HG03432 (cell line): Measurements from ENCODE around the gene BBX.
"Not testable (repeated sequence)": the region's sequence is repeated elsewhere in the genome, so short reads cannot be mapped to it uniquely, and the experiment has no call there.

Experiments used
- ATAC-seq: cut with Tn5 transposase; IDR thresholded peaks from one replicate; pipeline ENCODE4 v1.9.1; 2021; ENCODE audit warnings: mild to moderate bottlenecking, moderate library complexity; ENCODE audit not compliant: unreplicated experiment

Gene BBX

DNA sequence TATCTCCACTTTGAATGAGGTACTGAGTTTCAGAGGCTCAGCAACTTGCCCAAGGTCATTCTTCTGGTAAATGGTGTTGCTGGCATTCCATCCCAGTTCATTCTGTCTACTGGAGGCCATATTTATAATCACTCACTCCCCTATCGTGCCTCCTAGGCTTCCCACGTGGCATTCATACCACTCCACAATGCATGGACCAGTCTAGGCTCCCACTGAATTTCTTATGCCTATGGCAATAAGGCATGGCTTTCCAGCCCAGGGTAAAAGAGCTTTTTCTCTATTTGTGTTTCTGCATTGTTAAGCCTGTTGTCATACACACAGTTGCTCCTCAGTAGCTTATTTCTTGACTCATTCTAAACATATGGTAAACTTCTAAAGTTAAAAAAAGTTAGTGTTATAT lies 19.9 kb downstream of the BBX start:
- ATAC-seq, result no peak

GRCh38 chr3:107543666-107544065 lies 20.9 kb downstream of the BBX start:
- no peak for ATAC-seq

- no peak for ATAC-seq
Observed at GRCh38 chr3:107545680-107546120, 22.9 kb downstream of the BBX start.

DNA sequence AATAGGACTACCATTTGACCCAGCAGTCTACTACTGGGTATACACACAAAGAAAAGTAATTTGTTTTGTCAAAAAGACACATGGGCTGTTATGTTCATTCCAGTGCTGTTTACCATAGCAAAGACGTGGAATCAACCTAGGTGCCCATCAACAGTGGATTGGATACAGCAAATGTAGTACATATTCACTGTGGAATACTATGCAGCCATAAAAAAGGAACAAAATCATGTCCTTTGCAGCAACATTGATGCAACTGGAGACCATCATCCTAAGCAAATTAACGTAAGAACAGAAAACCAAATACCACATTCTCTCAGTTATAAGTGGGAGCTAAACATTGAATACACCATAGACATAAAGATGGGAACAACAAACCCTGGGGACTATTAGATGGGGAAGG lies 25.8 kb downstream of the BBX start:
- no peak for ATAC-seq

DNA sequence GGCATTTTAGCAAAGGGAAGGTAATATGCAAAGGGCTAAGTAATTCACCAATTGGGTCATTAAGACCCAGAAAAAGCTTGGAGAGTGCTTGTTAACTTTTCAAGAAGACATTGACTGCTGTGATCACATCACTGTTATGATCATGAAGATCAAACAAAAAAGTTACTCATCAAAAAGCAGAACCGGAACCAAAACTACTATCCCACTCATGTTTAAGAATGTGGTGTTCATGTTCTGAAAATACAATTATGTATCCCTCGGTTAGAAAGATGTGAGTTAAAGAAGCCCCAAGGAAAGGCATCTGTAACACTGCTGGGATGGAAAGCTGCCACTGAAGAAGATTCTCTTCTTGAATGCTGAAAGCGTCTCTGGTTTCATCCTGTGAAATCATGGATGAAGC lies 32.6 kb downstream of the BBX start:
- no peak for ATAC-seq

- ATAC-seq, result no peak
Observed at GRCh38 chr3:107557743-107558142, 35.0 kb downstream of the BBX start.

GRCh38 chr3:107560166-107560565 lies 37.4 kb downstream of the BBX start:
- ATAC-seq, result no peak

GRCh38 chr3:107561980-107562379 lies 39.2 kb downstream of the BBX start:
- ATAC-seq, result no peak

GRCh38 chr3:107562969-107563529 lies 40.3 kb downstream of the BBX start:
- no peak for ATAC-seq

- ATAC-seq, result not testable (repeated sequence)
Observed at GRCh38 chr3:107565244-107565643, 42.5 kb downstream of the BBX start.

DNA sequence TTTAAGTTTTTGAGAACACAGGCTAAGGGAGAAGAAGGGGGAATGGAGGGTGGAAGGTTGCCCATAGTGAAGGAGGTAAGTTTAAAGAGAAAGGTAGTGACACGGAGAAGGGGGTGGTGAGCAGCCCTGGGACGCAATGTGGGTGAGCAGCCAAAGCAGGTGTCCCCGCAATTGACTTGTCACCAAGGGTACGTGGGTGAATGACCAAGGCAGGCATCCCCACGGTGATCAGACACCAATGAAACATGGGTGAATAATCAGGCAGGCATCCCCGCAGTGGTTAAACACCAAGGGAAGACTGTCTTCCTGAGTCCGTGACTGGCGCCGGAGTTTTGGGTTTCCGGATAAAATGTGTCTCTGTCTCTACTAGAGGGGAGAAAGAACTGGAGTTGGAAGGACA lies 48.3 kb downstream of the BBX start:
- not testable (repeated sequence) for ATAC-seq

DNA sequence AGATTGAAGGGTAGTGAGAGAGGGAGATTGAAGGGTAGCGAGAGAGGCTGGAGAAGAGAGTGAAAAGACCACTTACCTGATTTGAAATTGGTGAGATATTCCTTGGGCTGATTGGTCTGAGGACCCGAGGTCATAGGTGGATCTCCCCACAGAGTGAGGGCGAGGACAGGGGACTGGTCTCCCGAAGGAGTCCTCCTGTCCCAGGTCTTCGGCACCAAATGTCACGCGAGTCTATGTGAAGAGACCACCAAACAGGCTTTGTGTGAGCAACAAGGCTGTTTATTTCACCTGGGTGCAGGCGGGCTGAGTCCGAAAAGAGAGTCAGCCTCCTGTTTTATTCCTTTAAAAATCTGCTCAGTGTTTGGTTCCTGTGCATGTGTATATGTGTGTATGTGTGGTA lies 48.7 kb downstream of the BBX start:
- ATAC-seq, result not testable (repeated sequence)

DNA sequence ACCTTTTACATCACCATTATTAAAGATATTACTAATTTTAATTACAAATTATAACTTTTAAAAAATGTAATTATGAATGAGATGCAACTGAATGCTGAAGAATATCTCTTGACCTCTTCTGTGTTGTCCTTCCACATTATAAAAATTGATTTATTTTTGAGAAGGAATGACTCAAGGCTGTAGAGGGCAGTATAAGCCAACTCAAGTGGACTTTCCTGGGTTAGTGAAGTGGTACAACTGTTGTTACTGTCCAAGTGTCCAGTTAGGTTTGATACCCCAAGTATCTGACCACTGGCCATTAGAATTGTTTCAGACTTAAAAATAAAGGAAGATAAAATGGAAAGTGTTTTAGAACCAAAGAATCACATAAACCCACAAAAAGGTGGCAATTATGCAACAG lies 51.9 kb downstream of the BBX start:
- peak; percentile 80 for ATAC-seq

DNA sequence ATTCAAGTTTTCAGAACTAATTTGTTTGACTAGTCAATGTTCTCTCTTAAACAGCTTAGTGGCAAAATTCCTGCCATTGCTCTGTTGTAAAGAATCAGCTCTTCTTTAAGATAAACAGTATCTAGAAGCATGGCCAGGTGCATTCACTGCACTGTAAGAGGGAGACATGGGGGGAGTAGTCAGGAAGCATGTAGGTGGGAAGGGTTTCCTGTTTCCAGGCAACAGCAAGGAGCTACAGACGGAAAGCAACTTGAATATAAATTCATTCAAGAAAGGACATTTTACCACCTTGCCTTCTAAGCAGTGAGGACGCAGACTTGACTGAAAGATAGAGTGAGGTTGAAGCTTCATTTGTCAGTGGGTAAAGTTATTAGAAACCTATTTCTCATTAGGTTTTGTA lies 55.3 kb downstream of the BBX start:
- ATAC-seq, result no peak

DNA sequence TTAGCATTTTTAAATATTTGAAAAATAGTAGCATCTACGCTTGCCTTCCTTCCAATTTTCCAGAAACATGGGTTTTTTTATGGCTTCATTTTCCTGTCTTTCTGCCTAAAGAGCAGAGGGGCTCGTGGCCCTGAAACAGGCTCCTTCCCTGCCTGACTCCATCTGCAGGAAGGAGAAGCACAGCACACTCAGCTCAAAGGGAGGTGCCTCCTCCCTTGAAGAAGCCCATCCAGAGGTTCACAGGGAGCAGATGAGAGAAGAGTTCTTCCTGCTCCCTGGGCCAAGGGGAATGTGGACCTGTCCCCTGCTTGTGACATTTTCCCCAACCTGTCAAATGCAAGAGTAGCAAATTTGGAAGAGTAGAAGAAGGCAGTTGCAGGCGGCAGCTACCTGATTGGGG lies 55.8 kb downstream of the BBX start:
- no peak for ATAC-seq

GRCh38 chr3:107579371-107579770 lies 56.6 kb downstream of the BBX start:
- no peak for ATAC-seq

GRCh38 chr3:107581230-107581629 lies 58.5 kb downstream of the BBX start:
- no peak for ATAC-seq

DNA sequence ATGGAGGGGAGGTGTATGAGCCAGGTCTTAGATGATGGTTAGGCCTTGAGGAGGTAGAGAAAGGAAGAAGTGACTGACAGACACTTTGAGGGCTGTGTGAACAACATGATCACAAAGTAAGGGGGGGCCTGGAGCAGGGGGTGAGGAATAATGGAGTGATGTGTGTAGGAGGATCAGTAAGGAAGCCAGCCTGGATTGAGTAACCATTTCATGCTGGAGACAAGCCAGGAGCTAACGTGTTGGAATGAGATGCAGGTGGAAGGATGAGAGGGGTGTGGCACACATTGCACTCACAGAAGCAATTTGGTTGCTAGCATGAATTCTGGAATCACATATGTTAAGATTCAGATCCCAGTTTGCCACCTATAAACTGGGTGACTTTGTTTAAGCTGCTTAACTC lies 65.5 kb downstream of the BBX start:
- no peak for ATAC-seq

DNA sequence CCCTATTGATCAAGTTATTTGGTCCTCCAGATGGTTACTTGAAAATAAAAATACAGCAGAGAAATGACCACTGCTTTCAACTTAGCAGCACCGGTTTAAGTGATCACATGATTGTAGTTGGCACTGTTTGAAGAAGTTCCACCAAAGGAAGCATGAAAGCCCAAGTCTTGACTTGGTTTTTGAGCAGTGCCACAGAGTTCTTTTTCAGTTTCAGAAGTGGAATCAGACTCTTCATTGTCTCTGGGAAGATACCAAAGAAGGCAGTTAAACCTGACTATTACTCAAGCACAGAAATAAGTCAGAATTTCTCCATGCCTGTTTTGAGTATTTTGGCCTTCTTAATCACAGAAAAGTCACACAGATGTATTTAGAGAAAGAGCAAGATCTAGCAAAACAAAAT lies 66.7 kb downstream of the BBX start:
- peak; percentile 89 for ATAC-seq

GRCh38 chr3:107590786-107591185 lies 68.0 kb downstream of the BBX start:
- no peak for ATAC-seq

DNA sequence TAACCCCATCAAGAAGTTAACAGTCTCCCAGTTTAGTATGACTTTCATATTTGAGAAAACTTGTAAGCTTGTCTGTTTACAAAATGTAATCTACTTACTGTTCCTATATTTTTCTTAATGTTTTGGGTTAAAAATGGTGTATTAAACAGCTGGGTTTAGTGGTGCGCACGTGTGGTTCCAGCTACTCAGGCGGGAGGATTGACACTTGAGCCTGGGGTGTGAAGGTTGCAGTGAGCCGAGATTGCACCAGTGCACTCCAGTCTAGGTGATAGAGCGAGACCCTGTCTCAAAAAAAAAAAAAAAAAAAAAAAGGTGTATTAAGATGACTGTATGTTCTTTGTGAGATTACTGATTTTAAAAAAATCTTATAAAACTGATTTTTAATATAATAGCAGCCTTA lies 69.3 kb downstream of the BBX start:
- no peak for ATAC-seq

DNA sequence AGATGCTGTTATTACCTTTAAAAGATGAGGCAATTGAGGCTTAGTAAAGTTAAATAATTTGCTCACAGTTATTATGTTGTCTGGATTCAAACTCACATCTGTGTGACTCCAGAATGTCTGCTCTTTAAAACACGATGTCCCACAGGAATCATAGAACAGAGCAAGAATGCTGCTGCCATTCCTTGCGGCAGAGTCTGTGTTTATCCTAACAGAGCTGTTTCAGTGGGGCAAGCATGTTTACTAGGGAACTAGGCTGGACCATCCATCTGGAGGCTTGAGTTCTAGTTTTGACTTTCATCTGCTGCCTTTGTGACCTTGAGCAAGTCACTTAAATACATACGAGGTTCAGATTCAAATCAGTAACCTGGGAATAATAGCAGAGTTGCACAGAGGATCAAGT lies 72.1 kb downstream of the BBX start:
- ATAC-seq, result no peak

- no peak for ATAC-seq
Observed at GRCh38 chr3:107596639-107597038, 73.9 kb downstream of the BBX start.
